SU-DHL-6 (cell line): ENCODE results near the gene TMEM231.
"Not testable (repeated sequence)": the region's sequence is repeated elsewhere in the genome, so short reads cannot be mapped to it uniquely, and the experiment has no call there.

Source experiments
- H2AFZ ChIP-seq: fragments of 200-600 bp; sonication (generic); 2 replicates; pipeline ENCODE4 v1.6.1; 2014; ENCODE audit warnings: low read depth, mild to moderate bottlenecking, moderate library complexity, mixed read lengths, antibody characterized with exemption, low read length; ENCODE audit not compliant: severe bottlenecking
- H3F3A ChIP-seq: fragments of 200-600 bp; shearing (Covaris generic); 2 replicates; pipeline ENCODE4 v1.6.0; 2016; ENCODE audit warnings: antibody characterized with exemption, mild to moderate bottlenecking; ENCODE audit not compliant: insufficient read depth
- H3K27ac ChIP-seq: fragments of 200-600 bp; sonication (generic); 2 replicates; pipeline ENCODE4 v1.5.1; 2016; ENCODE audit warnings: low read depth, mild to moderate bottlenecking, low read length, moderate library complexity, mixed read lengths
- H3K27me3 ChIP-seq: fragments of 200-600 bp; sonication (generic), shearing (Covaris generic); 2 replicates; pipeline ENCODE4 v1.6.0; 2014; ENCODE audit warnings: mild to moderate bottlenecking, low read length
- H3K36me3 ChIP-seq: fragments of 200-600 bp; sonication (generic); 2 replicates; pipeline ENCODE4 v1.6.1; 2014; ENCODE audit warnings: mild to moderate bottlenecking, low read length, mixed read lengths
- H3K4me2 ChIP-seq: fragments of 300-600, 200-600 bp; shearing (Covaris generic), sonication (generic); 2 replicates; pipeline ENCODE4 v1.6.0; 2014; ENCODE audit warnings: low read length, low read depth, mild to moderate bottlenecking; ENCODE audit not compliant: poor library complexity, severe bottlenecking
- H3K4me3 ChIP-seq: fragments of 200-600 bp; sonication (generic); 2 replicates; pipeline ENCODE4 v1.5.1; 2014; ENCODE audit warnings: antibody characterized with exemption, low read length, mild to moderate bottlenecking, mixed read lengths; ENCODE audit not compliant: insufficient read depth, poor library complexity, severe bottlenecking
- H3K79me2 ChIP-seq: fragments of 200-600 bp; sonication (generic); 2 replicates; pipeline ENCODE4 v1.6.1; 2014; ENCODE audit warnings: mild to moderate bottlenecking, low read length, moderate library complexity; ENCODE audit not compliant: insufficient read depth
- H3K9ac ChIP-seq: fragments of 200-600 bp; sonication (generic); 2 replicates; pipeline ENCODE4 v1.7.0; 2014; ENCODE audit warnings: mild to moderate bottlenecking, low read length
- H3K9me2 ChIP-seq: fragments of 200-600 bp; sonication (generic); replicated peaks from 2 replicates; pipeline ENCODE4 v1.6.1; 2014; ENCODE audit warnings: low read length; ENCODE audit not compliant: insufficient read depth
- H3K9me3 ChIP-seq: fragments of 200-600 bp; sonication (generic); 2 replicates; pipeline ENCODE4 v1.6.1; 2014; ENCODE audit warnings: low read length, mixed read lengths; ENCODE audit not compliant: insufficient read depth
- H4K20me1 ChIP-seq: fragments of 200-600 bp; sonication (generic); 2 replicates; pipeline ENCODE4 v1.6.1; 2014; ENCODE audit warnings: low read depth, mild to moderate bottlenecking, antibody characterized with exemption, low read length, moderate library complexity, mixed read lengths
- EZH2phosphoT487 ChIP-seq: fragments of 200-600 bp; sonication (generic), shearing (Covaris generic); conservative IDR thresholded peaks from 2 replicates; pipeline ENCODE4 v1.6.1; 2018; ENCODE audit warnings: mild to moderate bottlenecking, antibody characterized with exemption, low read length, moderate library complexity, mixed read lengths
- TF ChIP-seq, protein P1 (sequence below): fragments of 200-600 bp; sonication (generic); IDR thresholded peaks from one replicate; pipeline ENCODE4 v1.5.1; 2017; ENCODE audit warnings: antibody characterized with exemption, mild to moderate bottlenecking, low read length, moderate library complexity; ENCODE audit not compliant: insufficient read depth, poor library complexity, severe bottlenecking

Gene TMEM231

DNA sequence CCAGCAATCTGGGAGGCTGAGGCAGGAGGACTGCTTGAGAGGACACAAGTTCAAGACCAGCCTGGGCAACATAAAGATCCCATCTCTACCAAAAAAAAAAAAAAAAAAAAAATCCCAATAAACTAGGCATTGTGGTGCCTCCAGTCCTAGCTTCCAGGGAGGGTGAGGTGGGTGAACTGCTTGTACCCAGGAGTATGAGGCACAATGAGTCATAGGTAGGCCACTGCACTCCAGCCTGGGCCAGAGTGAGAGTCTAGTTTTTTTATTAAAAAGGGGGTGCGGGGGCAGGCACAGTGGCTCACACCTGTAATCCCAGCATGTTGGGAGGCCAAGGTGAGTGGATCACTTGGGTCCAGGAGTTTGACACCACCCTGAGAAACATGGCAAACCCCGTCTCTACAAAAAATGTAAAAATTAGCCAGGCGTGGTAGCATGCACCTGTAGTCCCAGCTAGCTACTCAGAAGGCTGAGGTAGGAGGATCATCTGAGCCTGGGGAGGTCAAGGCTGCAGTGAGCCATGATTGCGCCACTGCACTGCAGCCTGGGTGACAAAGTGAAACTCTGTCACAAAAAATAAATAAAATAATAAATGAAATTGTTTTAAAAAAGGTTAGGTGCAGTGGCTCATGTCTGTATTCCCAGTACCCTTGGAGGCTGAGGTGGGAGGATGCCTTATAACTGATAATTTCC is 53.0 kb downstream of the TMEM231 start:
- TF ChIP-seq EZH2phosphoT487: no peak
- TF ChIP-seq, protein P1, sequence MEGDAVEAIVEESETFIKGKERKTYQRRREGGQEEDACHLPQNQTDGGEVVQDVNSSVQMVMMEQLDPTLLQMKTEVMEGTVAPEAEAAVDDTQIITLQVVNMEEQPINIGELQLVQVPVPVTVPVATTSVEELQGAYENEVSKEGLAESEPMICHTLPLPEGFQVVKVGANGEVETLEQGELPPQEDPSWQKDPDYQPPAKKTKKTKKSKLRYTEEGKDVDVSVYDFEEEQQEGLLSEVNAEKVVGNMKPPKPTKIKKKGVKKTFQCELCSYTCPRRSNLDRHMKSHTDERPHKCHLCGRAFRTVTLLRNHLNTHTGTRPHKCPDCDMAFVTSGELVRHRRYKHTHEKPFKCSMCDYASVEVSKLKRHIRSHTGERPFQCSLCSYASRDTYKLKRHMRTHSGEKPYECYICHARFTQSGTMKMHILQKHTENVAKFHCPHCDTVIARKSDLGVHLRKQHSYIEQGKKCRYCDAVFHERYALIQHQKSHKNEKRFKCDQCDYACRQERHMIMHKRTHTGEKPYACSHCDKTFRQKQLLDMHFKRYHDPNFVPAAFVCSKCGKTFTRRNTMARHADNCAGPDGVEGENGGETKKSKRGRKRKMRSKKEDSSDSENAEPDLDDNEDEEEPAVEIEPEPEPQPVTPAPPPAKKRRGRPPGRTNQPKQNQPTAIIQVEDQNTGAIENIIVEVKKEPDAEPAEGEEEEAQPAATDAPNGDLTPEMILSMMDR: no peak
- H3K4me3 ChIP-seq: no peak overlapping the region
- H3K4me2 ChIP-seq: no peak overlapping the region
- no peaks in the 10 kb centered on the region for H3K27me3 ChIP-seq
- H2AFZ ChIP-seq: no peak overlapping the region
- H3K27ac ChIP-seq: no peak overlapping the region
- no peak overlapping the region for H3K9ac ChIP-seq
- no peaks in the 10 kb centered on the region for H3K36me3 ChIP-seq
- H4K20me1 ChIP-seq: no peaks in the 10 kb centered on the region
- H3K9me3 ChIP-seq: no peaks in the 10 kb centered on the region
- H3F3A ChIP-seq: no peaks in the 10 kb centered on the region
- H3K9me2 ChIP-seq: no peaks in the 10 kb centered on the region
- H3K79me2 ChIP-seq: no peaks in the 10 kb centered on the region

DNA sequence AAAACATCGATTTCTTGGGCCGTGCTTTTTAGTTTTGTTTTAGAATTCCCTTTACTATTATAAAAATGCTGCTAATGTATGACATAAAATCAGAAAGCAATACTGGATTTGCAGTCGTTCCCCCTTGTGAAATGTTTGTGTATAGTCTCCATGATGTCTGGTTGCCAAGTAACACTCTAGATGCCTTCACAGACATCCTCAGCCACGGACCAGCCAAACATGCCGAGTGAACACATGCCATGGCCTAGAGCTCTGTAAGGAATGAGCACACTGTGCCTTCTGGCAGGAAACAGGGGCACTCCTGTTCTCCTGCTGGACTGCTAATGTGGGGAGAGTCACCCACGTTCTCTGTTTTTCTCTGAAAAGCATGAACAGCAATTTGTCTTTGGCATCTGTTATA is 54.2 kb downstream of the TMEM231 start:
- H3K9me3 ChIP-seq, H3K9me2 ChIP-seq, H3K79me2 ChIP-seq, H3K9ac ChIP-seq, H4K20me1 ChIP-seq, H2AFZ ChIP-seq, H3K36me3 ChIP-seq, H3K4me2 ChIP-seq, H3K4me3 ChIP-seq, H3K27me3 ChIP-seq, H3K27ac ChIP-seq, H3F3A ChIP-seq: not testable (repeated sequence)

DNA sequence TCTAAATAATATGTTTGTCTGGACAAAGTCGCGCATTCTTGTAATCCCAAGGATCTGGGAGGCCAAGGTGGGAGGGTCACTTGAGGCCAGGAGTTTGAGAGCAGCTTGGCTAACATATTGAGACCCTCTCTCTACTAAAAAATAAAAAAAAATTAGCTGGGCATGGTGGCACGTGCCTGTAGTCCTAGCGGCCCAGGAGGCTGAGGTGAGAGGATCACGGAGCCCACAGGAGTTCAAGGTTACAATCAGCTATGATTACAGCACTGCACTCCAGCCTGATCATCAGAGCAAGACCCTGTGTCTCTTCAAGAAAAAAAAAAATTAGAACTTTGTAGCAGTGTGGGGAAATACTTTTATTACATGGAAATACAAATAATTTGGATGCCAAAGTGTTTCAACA is 54.7 kb downstream of the TMEM231 start:
- H3K79me2 ChIP-seq: no peaks in the 10 kb centered on the region
- H3K9me2 ChIP-seq: no peaks in the 10 kb centered on the region
- no peaks in the 10 kb centered on the region for H3K36me3 ChIP-seq
- no peak overlapping the region for H3K9ac ChIP-seq
- H4K20me1 ChIP-seq: no peaks in the 10 kb centered on the region
- TF ChIP-seq, protein P1: no peak
- TF ChIP-seq EZH2phosphoT487: no peak
- H3K27ac ChIP-seq: no peak overlapping the region
- H2AFZ ChIP-seq: no peak overlapping the region
- no peaks in the 10 kb centered on the region for H3F3A ChIP-seq
- H3K27me3 ChIP-seq: no peaks in the 10 kb centered on the region
- no peak overlapping the region for H3K4me3 ChIP-seq
- no peak overlapping the region for H3K4me2 ChIP-seq
- H3K9me3 ChIP-seq: no peaks in the 10 kb centered on the region

DNA sequence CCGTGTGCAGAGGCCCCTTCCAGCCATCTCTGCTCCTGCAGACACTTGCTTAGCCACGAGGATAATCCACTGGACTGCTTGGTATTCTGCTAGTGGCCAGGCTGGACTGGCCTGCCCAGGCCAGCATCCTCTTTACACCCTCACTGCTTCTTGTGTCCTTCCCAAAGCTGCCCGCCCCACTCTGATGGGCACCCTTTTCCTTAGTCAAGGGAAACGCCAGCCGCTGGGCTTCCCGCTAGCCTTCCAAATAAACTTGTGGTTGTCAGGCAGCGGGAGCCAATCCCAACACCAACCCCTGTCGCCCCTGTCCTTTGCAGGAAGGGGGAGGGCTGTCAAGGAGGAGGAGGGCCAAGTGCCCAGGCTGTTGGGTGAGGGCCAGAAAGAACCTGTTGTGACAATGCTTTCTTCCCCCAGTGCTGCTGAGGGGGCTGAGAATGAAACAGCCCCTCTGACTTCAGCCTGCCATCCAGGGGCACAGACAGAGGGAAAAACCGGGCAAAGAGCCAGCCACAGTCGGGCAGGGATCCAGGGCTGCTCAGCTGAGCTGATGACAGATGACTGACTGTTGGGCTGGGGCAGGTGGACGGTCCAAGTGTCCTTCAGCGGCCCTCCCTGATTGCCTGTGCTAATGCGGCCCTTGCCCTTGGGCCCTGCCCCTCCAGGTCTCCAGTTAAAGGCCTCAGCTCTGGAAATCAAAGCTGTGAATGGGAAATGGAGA is 57.3 kb downstream of the TMEM231 start:
- H3K9ac ChIP-seq, H4K20me1 ChIP-seq, H3K4me2 ChIP-seq, H3K27me3 ChIP-seq, H3K36me3 ChIP-seq, H3K9me2 ChIP-seq, H3F3A ChIP-seq, H3K4me3 ChIP-seq, H3K27ac ChIP-seq, H2AFZ ChIP-seq, H3K9me3 ChIP-seq, H3K79me2 ChIP-seq: not testable (repeated sequence)
